IPS DF 4.7 (cell line): ENCODE measurements around the gene PRDM16.

Source experiments
- DNase-seq: peaks from one replicate; pipeline ENCODE4 v3.0.0-alpha.2; 2013; ENCODE audit warnings: low spot score; ENCODE audit errors: extremely low read depth

Gene PRDM16

DNA sequence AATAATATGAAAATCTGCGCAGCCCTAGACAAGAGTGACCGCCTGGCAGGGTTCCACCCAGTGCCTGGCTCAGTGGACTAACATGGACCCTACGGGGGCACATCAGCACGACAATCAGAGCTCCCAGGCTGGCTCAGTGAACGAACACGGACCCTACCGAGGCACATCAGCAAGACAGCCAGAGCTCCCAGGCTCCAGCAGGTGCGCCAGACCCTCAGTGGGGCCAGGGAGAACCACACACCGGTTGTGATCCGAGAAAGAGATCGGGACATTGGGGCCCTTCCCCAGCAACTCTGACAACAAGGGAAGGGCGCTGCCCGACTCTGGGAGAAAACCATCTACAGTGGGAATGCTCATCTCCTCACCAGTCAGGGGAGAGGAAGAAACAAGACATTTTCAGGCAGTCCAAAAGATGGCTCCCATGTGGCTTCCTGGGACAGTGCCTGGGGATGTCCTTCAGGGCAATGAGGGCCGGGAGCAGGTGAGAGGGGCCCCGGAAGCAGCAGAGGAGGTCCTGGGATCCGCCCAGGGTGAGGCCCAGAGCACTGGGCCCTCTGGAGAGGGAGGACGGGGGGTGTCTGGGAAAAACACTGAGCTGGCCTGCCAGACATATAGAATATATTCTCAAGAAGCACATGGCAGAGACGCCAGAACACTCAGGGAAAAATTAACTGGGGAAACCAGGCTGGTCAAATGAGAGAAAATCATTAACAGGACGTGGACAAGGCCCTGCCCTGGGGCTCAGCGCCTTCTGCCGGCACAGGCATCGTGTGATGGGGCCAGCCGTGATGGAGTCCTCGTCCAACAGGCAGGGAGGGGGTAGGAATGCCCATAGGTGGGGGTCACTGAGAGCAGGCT, 390.3 kb downstream of the PRDM16 start:
- no peak for DNase-seq

DNA sequence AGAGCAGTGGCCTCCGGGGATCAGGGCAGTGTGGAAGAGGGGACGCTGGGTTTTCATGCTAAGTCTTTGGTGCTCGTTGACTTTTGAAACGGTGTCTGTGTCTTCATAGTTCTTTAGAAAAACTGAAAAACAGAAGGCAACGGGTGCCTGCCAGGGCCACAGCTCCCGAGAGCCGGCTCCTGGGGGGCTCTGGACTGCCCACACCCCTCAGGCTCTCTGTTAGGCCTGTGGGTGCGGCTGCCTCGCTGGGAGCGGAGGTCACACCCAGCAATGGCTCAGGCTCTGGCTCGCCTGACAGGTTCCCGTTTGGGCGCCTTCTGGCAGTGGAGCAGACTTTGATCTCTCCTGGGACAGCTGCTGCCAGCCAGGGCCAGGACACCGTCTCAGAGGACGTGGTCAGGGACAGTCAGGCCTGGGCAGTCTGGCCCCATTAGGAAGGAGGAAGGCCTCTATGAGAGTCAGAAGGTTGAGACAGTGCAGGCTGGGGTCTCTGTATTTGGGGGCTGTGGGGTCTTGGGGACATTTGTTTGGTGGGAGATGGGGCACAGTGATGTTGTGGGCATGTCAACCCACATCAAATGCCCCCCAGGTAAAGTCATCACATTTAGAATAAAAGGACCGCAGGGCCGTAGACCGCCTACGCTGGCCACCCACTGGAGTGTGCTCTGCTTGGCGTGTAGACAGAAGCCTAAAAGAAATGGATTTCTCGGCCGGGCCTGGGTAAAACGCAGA, 391.1 kb downstream of the PRDM16 start:
- DNase-seq, result no peak

DNA sequence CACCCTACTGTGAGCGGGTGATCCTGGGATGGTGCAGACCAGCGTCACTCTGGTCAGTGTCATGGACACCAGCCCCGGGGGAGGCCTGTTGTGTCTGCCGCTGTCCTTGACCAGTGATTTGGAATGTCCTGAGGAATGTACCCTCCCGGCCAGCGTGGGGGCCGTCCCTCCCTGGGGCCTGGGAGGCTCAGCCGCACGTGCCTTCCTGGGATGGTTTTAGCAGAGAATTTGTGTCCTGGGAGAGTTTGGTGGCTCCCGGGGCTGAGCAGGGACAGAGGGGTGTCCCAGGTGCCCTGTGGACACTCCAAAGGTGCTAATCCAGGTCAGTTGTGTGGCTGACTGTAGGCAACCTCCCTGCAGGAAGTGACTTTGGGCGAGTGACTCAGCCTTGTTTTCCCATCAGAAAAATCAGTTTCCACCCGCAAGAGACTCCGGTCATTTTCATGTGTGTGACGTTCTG, 391.7 kb downstream of the PRDM16 start:
- DNase-seq, result no peak

DNA sequence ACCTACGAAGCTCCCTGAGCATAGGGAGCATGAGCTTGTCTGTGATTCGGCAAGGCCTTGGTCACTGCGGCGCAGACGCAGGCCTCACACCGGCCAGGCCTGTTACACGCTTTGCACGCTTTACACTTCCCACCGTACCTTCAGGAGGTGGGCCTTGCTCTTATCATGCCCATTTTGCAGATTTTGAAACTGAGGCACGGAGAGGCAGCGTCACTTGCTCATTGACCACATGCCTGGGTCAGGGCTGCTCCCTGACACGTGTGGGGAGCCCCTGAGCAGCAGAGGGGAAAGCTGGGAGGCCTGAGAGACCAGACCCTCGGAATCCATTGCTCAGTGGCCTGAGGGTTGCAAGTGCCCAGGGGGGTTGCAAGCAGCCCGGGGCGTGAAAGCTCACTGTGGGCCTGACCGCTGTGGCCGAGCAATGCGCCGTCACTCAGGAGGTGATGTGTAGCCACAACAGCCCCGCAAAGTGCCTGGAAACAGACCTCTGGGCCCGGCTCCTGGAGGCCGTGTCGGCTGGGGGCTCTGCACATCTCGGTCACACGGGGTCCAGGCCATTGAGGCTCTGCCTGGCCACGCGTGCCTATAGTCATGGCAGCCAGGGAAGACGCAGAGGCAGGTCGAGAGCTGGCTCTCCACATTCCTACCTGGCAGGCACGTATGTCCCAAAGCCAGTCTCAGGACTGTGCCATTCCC, 392.4 kb downstream of the PRDM16 start:
- no peak for DNase-seq

DNA sequence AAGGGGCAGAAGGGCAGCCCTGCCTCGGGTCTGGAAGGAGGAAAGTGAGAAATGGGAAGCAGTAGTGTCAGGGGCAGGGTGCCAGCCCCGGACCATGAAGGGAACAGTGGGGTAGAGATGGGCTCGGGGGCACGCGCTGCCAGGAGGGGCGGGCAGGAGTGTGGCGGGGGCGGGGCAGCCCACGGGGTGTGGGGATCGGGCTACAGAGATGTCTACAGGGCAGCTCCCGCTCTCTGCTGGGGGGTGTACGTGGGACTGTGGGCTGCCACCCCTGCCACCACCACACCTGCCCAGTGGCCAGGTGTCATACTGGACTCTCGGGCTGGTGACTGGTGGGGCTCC, 392.9 kb downstream of the PRDM16 start:
- no peak for DNase-seq

DNA sequence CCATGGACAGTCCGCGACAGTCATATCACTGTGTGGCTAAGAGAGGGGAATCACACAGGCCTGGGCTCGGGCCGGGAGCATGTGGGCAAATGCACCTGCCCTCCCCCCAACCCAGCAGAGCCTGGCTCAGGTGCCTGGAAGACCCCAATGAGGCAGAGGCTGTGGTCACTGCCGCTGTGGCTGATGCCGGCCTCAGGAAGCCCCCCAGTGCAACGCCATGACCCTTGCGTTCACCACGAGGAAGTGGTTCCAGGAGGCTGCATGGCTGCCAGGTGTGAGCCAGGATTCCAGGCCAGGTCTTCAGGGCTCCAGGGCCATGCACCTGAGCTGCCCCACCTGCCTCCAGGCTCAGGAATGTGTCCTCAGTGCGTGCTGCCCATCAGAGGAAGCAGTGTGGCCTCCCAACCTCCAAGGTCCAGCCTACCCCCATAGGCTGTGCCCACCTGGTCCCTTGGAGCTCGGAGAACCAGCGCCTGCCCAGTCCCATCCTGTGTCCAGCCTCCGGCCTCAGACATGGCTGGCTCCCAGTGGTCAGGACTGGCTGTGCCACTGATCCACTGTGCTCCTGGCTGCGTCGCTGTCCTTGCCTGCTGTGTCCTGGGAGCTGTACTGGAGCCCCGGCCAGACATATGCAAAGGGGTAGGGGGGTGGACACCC, 393.5 kb downstream of the PRDM16 start:
- DNase-seq, result no peak

DNA sequence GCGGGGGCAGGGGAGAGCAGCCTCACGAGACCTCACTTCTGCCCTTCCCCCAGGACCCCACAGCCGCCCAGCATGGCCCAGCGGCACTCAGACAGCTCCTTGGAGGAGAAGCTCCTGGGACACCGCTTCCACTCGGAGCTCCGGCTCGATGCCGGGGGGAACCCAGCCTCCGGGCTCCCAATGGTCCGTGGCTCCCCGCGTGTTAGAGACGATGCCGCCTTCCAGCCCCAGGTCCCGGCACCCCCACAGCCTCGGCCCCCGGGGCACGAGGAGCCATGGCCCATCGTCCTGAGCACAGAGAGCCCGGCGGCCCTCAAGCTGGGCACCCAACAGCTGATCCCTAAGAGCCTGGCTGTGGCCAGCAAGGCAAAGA, 394.0 kb downstream of the PRDM16 start:
- no peak for DNase-seq

- no peak for DNase-seq
Observed at GRCh38 chr1:3463408-3463863, 394.4 kb downstream of the PRDM16 start.

GRCh38 chr1:3463891-3464648, 395.1 kb downstream of the PRDM16 start:
- no peak for DNase-seq

DNA sequence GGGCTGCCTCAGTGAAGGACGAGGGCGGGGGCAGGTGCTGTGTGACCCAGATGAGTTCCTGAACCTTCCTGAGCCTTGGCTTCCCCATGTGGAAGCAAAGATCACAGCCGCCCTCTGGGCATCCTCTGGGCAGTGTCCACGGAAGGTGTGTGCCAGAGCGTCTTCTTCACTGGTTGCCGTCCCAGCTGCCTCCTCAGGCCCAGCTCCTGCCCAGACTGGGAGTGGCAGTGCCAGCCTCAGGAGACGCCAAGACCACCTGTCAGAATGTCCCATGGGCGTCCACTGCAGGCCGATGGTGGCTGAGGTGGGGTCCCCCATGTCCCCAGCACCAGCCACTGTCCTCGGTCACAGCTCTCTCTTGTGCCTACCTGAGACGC, 395.6 kb downstream of the PRDM16 start:
- DNase-seq, result no peak

DNA sequence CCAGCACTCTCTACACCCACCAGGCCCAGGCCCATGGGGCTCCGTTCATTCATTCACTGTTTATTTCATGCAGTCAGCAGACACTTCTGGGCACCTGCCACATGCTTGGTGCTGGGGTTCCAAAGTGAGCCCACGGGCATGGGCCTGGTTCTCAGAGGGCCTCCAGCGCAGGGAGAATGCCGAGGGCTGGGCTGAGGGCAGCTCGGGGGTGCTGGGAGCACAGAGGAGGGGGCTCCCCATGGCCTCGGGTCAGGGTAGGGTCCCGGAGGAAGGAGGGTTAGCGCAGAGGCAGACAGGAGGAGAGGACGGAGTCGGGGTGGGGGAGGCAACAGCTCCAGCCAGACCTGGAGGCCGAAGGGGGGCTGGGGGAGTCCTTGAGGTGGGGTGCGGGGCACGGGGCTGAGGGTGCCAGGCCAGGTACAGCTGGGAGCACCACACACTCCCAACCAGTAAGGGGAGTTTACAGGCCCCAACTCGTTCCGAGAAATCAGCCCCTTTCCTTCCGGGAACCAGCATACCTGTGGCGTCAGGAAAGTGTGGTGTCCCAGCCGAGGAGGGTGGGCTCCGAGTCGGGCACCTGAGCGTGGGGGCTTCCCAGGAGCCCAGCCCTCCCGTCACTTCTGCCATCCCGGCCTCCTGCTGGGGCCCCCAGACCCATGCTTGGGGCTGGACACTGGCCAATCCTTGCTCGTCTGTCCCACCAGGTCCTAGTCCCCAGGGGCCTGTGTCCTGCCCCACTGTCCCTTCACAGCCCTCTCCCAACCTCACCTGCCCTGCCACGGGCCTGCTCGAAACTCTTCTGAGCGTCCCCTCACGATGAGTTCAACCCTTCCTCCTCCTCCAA, 396.3 kb downstream of the PRDM16 start:
- DNase-seq, result no peak

- no peak for DNase-seq
Observed at GRCh38 chr1:3465935-3466321, 396.9 kb downstream of the PRDM16 start.

- no peak for DNase-seq
Observed at GRCh38 chr1:3466366-3467075, 397.5 kb downstream of the PRDM16 start.

- no peak for DNase-seq
Observed at GRCh38 chr1:3467096-3468036, 398.4 kb downstream of the PRDM16 start.

DNA sequence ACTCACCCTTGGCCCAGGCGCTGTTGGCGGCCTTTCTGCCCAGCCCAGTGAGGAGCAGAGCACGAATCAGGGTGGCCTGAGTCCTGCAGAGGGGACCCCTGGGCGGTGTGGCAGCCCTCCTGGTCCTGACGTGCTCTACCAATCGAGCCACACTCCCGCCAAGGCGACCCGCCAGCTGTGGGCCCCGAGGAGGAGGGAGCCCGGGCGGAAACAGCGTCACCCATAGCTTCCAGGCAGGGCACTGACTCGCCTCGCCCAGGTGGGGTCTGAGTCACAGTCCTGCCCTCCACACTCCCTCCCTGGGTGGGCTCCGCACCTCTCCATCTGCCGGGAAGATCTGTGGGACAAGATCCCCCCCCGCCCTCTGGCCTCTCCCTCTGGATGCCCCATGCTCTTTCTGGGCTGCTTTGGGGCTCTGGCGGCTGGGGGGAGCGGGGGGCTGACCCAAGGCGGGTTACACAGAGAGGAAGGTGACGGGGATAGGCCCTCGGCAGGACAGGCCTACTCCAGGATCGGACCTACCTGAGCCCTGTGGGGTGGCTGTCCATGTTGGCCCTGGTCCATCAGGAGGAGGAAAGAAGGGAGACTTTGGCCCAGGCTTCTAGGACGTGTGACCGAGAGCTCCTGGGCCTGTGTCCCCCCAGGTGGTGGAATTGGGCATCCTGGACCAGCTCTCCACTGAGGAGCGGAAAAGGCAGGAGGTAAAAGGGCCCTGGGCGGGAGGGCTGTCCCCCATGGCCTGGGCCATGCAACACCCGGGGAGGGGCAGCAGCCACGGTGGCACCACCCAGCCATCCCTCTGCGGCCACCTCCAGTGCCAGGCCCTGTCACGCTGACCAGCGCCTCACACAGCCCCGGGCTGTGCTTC, 399.5 kb downstream of the PRDM16 start:
- no peak for DNase-seq

DNA sequence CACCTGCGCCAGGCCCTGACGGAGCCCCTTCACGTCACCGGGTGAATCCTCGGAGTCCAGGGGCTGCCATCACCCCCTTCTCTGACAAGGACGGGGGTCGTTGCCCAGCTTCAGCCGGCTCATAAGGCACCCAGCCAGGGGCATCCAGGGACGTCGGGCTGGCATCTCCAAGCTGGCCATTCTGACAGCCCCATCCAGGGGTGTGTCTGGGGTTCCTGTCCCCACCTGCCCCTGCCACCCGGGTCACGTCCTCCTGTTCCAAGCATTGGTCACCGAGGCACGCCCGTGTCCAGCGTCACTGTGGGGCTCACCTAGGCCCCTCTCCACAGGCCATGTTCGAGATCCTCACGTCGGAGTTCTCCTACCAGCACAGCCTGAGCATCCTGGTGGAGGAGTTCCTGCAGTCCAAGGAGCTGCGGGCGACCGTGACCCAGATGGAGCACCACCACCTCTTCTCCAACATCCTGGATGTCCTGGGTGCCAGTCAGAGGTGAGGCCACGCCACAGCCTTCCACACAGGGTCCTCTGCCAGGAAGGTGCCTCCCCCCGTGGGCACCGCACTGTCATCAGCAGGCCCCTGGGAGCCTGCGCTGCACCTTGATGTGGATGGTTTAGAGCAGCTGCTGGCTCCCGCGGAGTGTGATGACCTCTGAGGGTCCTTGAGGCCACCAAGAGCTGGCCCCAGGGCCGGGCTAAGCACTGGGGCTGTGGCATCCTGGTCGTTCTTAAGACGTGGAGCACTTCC, 400.3 kb downstream of the PRDM16 start:
- DNase-seq, result no peak
